Stimulated activated naive CD4-positive, alpha-beta T cell treated with Interleukin-2 at 50 U/mL for 16 hours (primary cell): ENCODE measurements around the gene ZNF782.
"Not testable (repeated sequence)": the region's sequence is repeated elsewhere in the genome, so short reads cannot be mapped to it uniquely, and the experiment has no call there.

Source experiments
- DNase-seq: peaks from one replicate; lab custom pipeline; 2025; lab: John Stamatoyannopoulos, UW

ZNF782 gene

GRCh38 chr9:96854651-96855273, 448 bp upstream of the ZNF782 start:
- DNase-seq, result no peak

- no peak for DNase-seq
Measured at GRCh38 chr9:96852676-96853075, 1.6 kb downstream of the ZNF782 start.

GRCh38 chr9:96844040-96844439, 10.3 kb downstream of the ZNF782 start:
- no peak for DNase-seq

- DNase-seq, result no peak
Measured at GRCh38 chr9:96818533-96818932, 35.8 kb downstream of the ZNF782 start.

DNA sequence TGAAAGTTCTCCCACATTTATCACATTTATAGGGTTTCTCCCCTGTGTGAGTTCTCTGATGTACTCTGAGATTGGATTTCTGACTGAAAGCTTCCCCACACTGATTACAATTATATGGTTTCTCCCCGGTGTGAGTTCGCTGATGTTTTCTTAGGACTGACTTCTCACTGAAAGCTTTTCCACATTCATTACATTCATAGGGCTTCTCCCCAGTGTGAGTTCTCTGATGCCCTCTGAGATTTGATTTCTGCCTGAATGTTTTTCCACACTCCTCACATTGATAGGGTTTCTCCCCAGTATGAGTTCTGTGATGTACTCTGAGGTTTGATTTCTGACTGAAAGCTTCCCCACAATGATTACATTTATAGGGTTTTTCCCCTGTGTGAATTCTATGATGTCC, 36.3 kb downstream of the ZNF782 start:
- DNase-seq, result no peak

DNA sequence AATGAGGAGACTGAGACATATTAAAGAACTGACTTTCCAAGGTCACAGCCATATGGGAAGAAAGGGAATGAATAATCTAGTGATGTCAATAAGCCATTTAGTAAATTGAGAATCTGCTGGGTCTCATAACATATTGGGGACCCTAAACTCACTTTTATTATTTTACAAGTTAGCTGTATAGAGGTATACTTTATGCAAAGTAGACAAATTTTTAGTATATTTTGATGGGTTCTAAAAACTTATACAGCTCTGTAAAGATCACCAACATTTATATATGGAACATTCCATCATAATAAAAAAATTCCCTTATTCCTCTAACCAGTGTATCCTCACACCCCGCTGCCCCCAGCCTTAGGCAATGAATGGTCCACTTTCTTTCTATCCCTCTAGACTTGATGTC, 40.7 kb downstream of the ZNF782 start:
- DNase-seq, result no peak

DNA sequence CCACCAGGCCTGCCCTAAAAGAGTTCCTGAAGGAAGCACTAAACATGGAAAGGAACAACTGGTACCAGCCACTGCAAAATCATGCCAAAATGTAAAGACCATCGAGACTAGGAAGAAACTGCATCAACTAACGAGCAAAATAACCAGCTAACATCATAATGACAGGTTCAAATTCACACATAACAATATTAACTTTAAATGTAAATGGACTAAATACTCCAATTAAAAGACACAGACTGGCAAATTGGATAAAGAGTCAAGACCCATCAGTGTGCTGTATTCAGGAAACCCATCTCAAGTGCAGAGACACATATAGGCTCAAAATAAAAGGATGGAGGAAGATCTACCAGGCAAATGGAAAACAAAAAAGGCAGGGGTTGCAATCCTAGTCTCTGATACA, 55.4 kb downstream of the ZNF782 start:
- DNase-seq, result not testable (repeated sequence)

GRCh38 chr9:96784021-96784420, 70.3 kb downstream of the ZNF782 start:
- no peak for DNase-seq

DNA sequence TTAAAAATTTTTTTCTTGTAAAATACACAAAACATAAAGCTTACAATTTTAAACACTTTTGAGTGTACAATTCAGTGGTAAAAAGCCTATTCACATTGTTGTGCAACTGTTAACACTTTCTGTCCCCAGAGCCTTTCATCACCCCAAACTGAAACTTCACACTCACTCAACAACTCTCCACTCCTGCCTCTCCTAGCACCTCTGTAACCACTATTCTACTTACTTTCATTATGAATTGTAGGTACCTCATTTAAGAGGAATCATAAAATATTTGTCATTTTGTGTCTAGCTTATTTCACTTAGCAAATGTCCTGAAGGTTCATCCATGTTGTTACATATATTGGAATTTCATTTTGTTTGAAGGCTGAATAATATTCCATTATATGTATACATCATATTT, 72.1 kb downstream of the ZNF782 start:
- DNase-seq, result no peak

DNA sequence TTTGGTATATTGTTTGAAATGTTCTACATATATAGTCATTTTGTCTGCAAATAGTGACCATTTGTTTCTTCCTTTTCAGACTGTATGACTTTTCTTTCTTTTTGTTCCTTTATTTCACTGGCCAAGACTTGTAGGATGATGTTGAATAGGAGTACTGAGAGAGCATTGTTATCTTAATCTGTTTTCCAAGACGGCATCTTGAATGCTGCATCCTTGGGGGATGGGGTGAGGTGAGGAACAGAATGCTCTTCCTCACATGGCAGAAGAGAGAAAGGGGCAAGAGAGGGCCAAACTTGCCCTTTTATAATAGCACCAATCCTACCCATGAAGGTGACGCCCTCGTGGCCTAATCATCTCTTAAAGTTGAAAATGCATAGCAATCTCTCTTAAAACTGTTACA, 72.8 kb downstream of the ZNF782 start:
- no peak for DNase-seq

GRCh38 chr9:96779089-96779488, 75.2 kb downstream of the ZNF782 start:
- DNase-seq, result no peak

GRCh38 chr9:96777426-96777864, 76.9 kb downstream of the ZNF782 start:
- no peak for DNase-seq

- DNase-seq, result no peak
Measured at GRCh38 chr9:96771124-96771523, 83.2 kb downstream of the ZNF782 start.

- DNase-seq, result no peak
Measured at GRCh38 chr9:96769989-96770388, 84.3 kb downstream of the ZNF782 start.
